GM23338 (cell line): Measurements from ENCODE around the gene UMOD.

Experiments used
- CTCF ChIP-seq, 2 experiments: fragments of 200-600 bp in 1 of 2; sonication (generic) in 1 of 2; conservative IDR thresholded peaks; 2 replicates each; pipeline versions ENCODE4 v1.5.1 to v1.6.1; 2016 to 2017; ENCODE audit warnings: antibody characterized with exemption in 2 of 2, low read depth in 2 of 2, mild to moderate bottlenecking in 2 of 2, moderate library complexity in 1 of 2
- EZH2 ChIP-seq: fragments of 200-600 bp; sonication (generic); IDR thresholded peaks from one replicate; pipeline ENCODE4 v1.8.0; 2017; ENCODE audit warnings: antibody characterized with exemption, mild to moderate bottlenecking, low read depth; ENCODE audit not compliant: unreplicated experiment
- NANOG ChIP-seq: IDR thresholded peaks from 2 replicates; pipeline ENCODE4 v1.6.1; 2016; ENCODE audit warnings: antibody characterized with exemption, borderline replicate concordance
- POLR2AphosphoS5 ChIP-seq: IDR thresholded peaks from 2 replicates; pipeline ENCODE4 v1.6.1; 2016; ENCODE audit warnings: antibody characterized with exemption, low read depth
- ZNF331 ChIP-seq: fragments of 250-450 bp; sonication (Bioruptor Pico); IDR thresholded peaks from 2 replicates; pipeline ENCODE4 v1.5.0; 2020; ENCODE audit warnings: low read depth, mild to moderate bottlenecking, moderate library complexity
- ZNF462 ChIP-seq: fragments of 250-450 bp; sonication (Bioruptor Pico); IDR thresholded peaks from 2 replicates; pipeline ENCODE4 v1.5.0; 2020; ENCODE audit warnings: mild to moderate bottlenecking, moderate library complexity
- TF ChIP-seq, protein P1 (sequence below): IDR thresholded peaks from one replicate; pipeline ENCODE4 v1.6.1; 2018; ENCODE audit warnings: antibody characterized with exemption; ENCODE audit not compliant: unreplicated experiment

DNA sequence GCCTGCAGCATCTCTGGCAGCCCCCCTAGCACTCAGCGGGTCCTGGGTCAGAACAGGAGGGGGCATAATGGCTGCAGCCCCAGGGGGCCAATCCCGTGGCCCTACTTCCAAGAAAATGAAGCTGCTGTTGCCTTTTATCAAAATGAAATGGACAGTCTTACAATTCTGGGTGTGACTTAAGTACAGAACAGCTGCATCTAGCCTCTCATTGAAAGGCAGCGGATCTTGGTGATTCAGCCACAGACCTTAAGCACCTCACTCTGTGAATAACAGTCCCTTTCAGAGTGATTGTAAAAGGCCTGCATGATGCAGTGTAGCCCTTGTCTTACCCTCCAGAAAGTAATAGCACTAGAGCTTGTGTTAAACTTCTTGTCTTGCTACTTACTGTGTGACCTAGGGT is 11.5 kb upstream of the UMOD start:
- TF ChIP-seq NANOG (no peak), EZH2 (no peak), CTCF (conservative IDR thresholded peaks at IDR 0.05; ENCODE audit: low read depth in 2 of 2) (no peak), ZNF331 (CRISPR knock-in tag) (no peak), POLR2AphosphoS5 (no peak), ZNF462 (no peak)
- TF ChIP-seq, protein P1, sequence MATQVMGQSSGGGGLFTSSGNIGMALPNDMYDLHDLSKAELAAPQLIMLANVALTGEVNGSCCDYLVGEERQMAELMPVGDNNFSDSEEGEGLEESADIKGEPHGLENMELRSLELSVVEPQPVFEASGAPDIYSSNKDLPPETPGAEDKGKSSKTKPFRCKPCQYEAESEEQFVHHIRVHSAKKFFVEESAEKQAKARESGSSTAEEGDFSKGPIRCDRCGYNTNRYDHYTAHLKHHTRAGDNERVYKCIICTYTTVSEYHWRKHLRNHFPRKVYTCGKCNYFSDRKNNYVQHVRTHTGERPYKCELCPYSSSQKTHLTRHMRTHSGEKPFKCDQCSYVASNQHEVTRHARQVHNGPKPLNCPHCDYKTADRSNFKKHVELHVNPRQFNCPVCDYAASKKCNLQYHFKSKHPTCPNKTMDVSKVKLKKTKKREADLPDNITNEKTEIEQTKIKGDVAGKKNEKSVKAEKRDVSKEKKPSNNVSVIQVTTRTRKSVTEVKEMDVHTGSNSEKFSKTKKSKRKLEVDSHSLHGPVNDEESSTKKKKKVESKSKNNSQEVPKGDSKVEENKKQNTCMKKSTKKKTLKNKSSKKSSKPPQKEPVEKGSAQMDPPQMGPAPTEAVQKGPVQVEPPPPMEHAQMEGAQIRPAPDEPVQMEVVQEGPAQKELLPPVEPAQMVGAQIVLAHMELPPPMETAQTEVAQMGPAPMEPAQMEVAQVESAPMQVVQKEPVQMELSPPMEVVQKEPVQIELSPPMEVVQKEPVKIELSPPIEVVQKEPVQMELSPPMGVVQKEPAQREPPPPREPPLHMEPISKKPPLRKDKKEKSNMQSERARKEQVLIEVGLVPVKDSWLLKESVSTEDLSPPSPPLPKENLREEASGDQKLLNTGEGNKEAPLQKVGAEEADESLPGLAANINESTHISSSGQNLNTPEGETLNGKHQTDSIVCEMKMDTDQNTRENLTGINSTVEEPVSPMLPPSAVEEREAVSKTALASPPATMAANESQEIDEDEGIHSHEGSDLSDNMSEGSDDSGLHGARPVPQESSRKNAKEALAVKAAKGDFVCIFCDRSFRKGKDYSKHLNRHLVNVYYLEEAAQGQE: no peak
